Fibroblast of villous mesenchyme (primary cell): Measurements from ENCODE around the gene MST1. TPM values are rescaled to one million over a fixed set of nuclear protein-coding genes. Genes with fewer than 3 reads are reported as not detected.
"Not testable (repeated sequence)": the region's sequence is repeated elsewhere in the genome, so short reads cannot be mapped to it uniquely, and the experiment has no call there.

ENCODE experiments used
- DNase-seq: peaks from one replicate; pipeline ENCODE4 v3.0.0-alpha.2; 2010; ENCODE audit warnings: low read depth
- H3K4me3 ChIP-seq: 2 replicates; pipeline ENCODE4 v1.5.1; 2011; ENCODE audit warnings: low read depth, mild to moderate bottlenecking, low read length
- total RNA-seq: library from RNA; depleted of rRNA; stranded (reverse); fragments of >200 nt; gene quantifications from 2 replicates; pipeline ENCODE4 v1.2.3, GENCODE V29; 2012
- TF ChIP-seq, protein P1 (sequence below): IDR thresholded peaks from 2 replicates; pipeline ENCODE4 v1.5.1; 2012; ENCODE audit warnings: low read depth, mild to moderate bottlenecking, low read length; ENCODE audit not compliant: insufficient read depth

Gene MST1
- total RNA-seq, 1 donor, result 1.7 TPM

DNA sequence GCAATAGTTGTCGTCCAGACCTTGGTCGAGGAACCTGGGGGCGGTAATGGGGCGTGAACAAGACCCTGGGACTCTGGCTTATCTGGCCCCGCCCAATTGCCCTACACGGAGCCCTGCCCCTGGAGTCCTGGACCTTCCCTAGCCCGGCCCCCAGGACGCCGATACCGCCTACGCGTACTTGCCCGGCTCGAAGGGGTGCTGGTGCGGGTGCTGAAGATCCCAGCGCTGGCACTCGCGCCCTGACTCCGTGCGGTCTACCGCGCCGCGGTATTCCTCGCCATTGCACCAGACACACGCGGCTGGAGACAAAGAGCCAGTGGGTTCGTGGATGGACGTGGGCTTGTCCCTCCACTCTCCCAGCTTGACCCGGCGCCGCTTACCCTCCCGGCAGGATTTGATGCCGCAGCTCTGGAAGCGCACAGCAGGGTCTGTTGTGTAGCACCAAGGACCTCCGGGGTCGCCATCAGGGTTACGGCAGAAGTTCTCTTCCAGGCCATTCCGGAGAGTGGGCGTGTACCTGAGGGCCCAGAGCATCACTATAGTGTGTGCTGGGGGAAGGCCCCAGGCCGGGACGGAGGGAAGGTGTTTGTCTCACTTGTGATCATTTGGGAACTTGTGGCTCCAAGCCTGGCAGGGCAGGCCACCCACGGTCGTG, 2.4 kb downstream of the MST1 start:
- DNase-seq, result peak; percentile 44

DNA sequence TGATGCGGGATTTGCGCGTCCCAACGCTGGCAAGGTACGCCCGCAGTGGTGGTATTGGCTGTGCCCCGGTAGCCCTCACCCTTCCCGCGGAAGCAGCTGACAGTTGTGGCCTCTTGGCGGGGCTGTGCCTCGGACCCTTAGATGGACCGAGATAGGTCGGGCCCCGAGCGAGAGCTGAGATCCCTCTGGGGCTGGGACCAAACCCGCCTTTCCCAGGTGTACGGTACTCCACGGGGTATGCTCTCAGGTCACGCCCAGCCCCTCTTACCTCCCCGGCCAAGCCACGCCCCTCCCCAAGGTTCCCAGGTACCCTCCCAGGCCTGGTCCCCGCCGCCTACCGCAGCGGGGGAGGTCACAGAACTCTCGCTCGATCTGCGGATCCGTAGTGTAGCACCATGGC, 2.9 kb downstream of the MST1 start:
- not testable (repeated sequence) for DNase-seq
- peak overlapping the region; percentile 43 for H3K4me3 ChIP-seq

More for the DNA sequence above, 2.4 kb downstream of the MST1 start:
- H3K4me3 ChIP-seq, result peak overlapping the region; percentile 43

DNA sequence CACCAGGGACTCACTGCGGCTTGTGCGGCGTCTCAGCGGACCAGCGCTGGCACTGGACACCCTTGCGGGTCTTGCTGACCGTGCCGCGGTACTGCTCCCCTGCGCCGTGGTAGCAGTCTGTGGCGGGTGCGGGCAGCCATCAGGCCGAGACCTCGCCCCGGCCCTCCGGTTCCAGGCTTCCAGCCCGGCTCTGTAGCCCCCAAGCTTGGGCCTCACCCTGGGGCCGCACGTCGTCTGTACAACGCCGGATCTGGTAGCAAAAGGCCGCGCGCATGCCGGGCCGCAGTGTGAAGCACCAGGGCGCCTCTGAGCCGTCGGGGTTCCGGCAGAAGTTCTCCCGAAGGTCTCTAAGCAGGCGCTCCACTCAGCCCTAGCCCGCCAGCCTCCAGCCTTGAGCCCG, 3.4 kb downstream of the MST1 start:
- DNase-seq, result not testable (repeated sequence)

DNA sequence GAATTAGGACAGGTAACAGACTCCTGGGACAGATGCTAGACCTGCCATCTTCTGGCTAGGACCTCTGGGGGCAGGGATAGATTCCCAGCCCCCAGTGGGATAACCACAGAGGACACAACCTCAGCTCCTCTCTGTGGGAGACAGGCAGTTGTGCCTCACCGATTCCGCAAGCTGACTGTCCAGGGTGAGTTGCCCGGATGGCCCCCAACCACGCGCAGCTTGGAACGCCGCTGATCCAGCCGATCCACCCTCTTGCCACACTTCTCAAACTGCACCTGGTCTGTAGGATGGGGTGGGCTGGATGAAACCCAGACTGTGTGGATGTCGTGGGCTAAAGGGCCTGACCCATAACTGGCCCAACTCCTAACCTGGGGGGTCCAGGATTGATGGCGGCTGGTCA, 4.2 kb downstream of the MST1 start:
- not testable (repeated sequence) for H3K4me3 ChIP-seq, DNase-seq

More for the DNA sequence above, 3.4 kb downstream of the MST1 start:
- H3K4me3 ChIP-seq, result not testable (repeated sequence)

DNA sequence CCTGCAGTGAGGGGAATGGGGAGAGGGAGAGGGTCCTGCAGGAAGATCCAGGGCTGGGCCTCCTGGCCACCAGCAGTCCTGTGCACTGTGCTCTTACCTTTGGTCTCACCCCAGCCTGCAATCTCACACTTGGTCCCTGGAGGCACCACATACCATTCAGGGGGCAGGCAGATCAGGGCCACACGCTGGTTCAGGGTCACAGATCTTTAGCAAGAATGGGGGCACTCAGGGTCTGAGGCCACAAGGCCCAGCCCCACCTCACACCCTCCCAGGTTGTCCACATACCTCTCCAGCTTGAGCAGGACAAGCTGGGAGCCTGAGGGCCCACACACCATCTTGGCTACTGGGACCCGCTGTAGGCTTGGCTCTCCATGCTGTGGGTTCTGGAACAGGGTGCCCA, 4.8 kb downstream of the MST1 start:
- not testable (repeated sequence) for DNase-seq

DNA sequence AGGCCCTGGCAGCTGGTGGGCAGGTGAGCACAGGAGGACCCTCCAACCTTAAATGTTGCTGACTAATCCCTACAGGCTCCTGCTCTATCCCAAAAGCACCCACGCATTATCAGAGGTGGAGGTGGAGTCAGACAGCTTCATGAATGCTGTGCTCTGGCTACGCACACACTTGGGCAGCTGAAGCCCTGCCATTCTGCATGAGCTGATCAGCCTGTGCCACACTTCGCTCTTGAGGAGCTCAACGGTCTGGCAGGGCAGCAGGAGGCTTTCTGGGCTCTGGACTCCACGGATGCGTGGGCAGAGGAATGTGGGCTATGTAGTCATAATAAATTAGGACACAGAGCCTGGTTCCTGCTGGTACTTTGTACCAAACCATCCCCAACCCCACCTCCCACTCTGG, 6.1 kb downstream of the MST1 start:
- DNase-seq, result no peak

More for the DNA sequence above, 4.8 kb downstream of the MST1 start:
- not testable (repeated sequence) for H3K4me3 ChIP-seq

DNA sequence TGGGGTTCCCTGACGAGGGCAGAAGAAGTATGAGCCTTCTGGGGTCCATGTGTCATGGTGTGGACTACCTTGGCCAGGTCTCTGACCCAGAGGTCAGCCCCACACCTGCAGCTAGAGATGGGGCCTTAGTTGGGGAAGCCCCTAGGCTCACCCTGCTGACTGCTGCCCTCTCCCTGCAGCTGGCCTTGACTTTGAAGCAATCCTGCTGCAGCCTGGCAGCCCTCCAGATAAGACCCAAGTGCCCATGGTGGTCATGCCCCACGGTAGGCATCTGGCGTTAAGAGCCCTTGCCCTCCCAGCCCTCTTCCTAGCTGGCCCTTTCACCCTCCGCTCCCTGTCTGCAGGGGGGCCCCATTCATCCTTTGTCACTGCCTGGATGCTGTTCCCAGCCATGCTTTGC, 7.7 kb downstream of the MST1 start:
- TF ChIP-seq, protein P1, sequence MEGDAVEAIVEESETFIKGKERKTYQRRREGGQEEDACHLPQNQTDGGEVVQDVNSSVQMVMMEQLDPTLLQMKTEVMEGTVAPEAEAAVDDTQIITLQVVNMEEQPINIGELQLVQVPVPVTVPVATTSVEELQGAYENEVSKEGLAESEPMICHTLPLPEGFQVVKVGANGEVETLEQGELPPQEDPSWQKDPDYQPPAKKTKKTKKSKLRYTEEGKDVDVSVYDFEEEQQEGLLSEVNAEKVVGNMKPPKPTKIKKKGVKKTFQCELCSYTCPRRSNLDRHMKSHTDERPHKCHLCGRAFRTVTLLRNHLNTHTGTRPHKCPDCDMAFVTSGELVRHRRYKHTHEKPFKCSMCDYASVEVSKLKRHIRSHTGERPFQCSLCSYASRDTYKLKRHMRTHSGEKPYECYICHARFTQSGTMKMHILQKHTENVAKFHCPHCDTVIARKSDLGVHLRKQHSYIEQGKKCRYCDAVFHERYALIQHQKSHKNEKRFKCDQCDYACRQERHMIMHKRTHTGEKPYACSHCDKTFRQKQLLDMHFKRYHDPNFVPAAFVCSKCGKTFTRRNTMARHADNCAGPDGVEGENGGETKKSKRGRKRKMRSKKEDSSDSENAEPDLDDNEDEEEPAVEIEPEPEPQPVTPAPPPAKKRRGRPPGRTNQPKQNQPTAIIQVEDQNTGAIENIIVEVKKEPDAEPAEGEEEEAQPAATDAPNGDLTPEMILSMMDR, result no peak
- no peak overlapping the region for H3K4me3 ChIP-seq
- no peak for DNase-seq

More for the DNA sequence above, 6.1 kb downstream of the MST1 start:
- TF ChIP-seq, protein P1, result no peak
- H3K4me3 ChIP-seq, result no peak overlapping the region

DNA sequence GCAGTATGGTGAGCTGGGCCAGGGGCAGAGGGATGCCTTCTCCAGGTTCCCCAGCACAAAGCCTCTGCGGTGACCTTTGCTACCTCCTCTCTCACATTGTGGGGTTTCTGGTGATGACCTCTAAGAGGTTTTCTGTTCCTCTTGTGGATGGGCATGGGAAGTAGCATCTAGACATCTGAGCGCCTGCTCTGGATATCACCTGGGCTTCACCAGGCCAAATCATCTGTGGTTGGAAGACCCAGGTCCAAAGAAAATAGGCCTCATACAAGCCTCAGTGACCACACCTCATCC, 8.1 kb downstream of the MST1 start:
- H3K4me3 ChIP-seq, result no peak overlapping the region
- TF ChIP-seq, protein P1, result no peak

DNA sequence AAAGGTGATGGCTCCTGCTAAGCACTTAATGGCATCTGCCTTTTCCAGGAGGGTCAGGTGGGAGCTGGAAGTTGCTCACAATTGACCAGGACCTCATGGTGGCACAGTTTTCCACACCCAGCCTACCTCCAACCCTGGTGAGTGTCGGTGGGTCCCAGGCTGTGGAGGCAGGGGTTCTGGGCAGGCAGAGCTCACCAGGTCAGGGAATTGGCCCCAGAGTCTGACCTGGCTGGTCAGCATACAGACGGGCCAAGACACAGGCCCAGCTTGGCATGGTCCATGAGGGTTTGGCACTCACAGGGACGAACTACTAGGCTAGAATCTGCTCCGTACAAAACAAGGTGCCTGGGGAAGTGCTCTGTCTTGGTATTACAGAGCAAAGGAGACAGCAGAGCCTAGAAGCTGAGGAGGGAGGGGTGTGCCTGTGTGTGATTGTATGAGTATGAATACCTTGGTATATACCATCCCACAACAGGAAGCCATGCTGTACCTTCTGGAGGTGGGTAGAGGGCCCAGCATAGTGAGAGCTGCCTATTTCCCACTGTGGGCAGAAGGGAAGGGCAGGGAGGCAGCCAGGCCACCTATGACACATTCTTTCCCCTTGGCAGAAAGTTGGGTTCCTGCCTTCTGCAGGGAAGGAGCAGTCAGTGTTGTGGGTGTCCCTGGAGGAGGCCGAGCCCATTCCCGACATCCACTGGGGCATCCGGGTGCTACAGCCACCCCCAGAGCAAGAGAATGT, 8.6 kb downstream of the MST1 start:
- H3K4me3 ChIP-seq, result no peak overlapping the region
- DNase-seq, result no peak
- TF ChIP-seq, protein P1, result no peak

More for the DNA sequence above, 8.1 kb downstream of the MST1 start:
- no peak for DNase-seq

DNA sequence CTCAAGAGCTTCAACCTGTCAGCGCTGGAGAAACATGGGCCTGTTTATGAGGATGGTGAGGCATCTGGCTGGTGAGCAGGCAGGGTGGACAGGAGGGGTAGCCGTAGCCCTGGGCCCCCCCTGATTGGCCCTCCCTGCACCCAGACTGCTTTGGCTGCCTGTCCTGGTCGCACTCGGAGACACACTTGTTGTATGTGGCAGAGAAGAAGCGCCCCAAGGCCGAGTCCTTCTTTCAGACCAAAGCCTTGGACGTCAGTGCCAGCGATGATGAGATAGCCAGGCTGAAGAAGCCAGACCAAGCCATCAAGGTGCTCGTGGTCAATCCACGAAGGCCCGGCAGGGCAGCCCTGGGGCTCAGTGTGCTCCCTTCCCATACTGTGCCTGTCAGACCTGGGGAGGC, 13.4 kb downstream of the MST1 start:
- TF ChIP-seq, protein P1, result no peak
- no peak for DNase-seq
- H3K4me3 ChIP-seq, result no peak overlapping the region
